ENCODE data around the gene RNF112.

RNF112 gene

GRCh38 chr17:19372439-19372838 is 38.6 kb upstream of the RNF112 start:
- Histone ChIP-seq H3K4me2 (ENCODE audit: low read length) (no peak overlapping the region), H4K8ac (ENCODE audit: low read depth, low read length) (no peak overlapping the region), H2AK5ac (ENCODE audit: low read length) (no peak overlapping the region), H3K79me2 (ENCODE audit: control insufficient read depth, insufficient read depth, low read length, poor library complexity) (peaks cover under 1% of the 10 kb centered on the region), H2AFZ (ENCODE audit: insufficient read depth, low read length, poor library complexity) (no peak overlapping the region), H4K91ac (ENCODE audit: low read depth, low read length) (no peak overlapping the region), H3K18ac (ENCODE audit: low read length) (no peak overlapping the region), H3K4me3 (ENCODE audit: low read depth, low read length) (no peak overlapping the region), H2BK12ac (ENCODE audit: low read length) (no peak overlapping the region), H3K23ac (ENCODE audit: low read length) (no peak overlapping the region), H3K27me3 (ENCODE audit: insufficient read depth, low read length) (no peaks in the 10 kb centered on the region), H4K12ac (ENCODE audit: low read depth, low read length) (no peak overlapping the region), H3K4ac (ENCODE audit: low read depth, low read length) (no peak overlapping the region), H3K9me3 (ENCODE audit: insufficient read depth, low read depth, low read length) (peaks cover 4% of the 10 kb centered on the region), H3K27ac (ENCODE audit: low read depth, low read length) (no peak overlapping the region), H3K4me1 (ENCODE audit: control insufficient read depth in 1 of 2, insufficient read depth in 2 of 2, low read length in 2 of 2) (peaks cover 0 to 6% of the 10 kb centered on the region in 2 experiments), H3K36me3 (ENCODE audit: control insufficient read depth in 1 of 2, insufficient read depth in 2 of 2, low read length in 2 of 2) (no peaks in the 10 kb centered on the region), H3K79me1 (ENCODE audit: low read length) (peaks cover under 1% of the 10 kb centered on the region), H3K9ac (ENCODE audit: low read length) (no peak overlapping the region), H2BK5ac (ENCODE audit: low read depth, low read length, poor library complexity) (no peak overlapping the region), H2BK120ac (ENCODE audit: insufficient read depth, low read length, poor library complexity) (no peak overlapping the region), H3K14ac (ENCODE audit: low read length) (no peak overlapping the region)
- no peak for DNase-seq
- WGBS (ENCODE audit: extremely low coverage, insufficient coverage, insufficient read length), result no CpG with 5 or more reads among the region's 12 CpGs

- H3K79me2 ChIP-seq (ENCODE audit: control insufficient read depth, insufficient read depth, low read length, poor library complexity), result peaks cover 2% of the 10 kb centered on the region
- no CpG with 5 or more reads among the region's 8 CpGs for WGBS (ENCODE audit: extremely low coverage, insufficient coverage, insufficient read length)
Measured at GRCh38 chr17:19372866-19373504, 38.0 kb upstream of the RNF112 start.

GRCh38 chr17:19374136-19374535 is 36.9 kb upstream of the RNF112 start:
- no peak overlapping the region for H3K14ac ChIP-seq (ENCODE audit: low read length)
- H4K91ac ChIP-seq (ENCODE audit: low read depth, low read length), result no peak overlapping the region
- H2AFZ ChIP-seq (ENCODE audit: insufficient read depth, low read length, poor library complexity), result no peak overlapping the region
- H2BK12ac ChIP-seq (ENCODE audit: low read length), result no peak overlapping the region
- no peak overlapping the region for H3K4me3 ChIP-seq (ENCODE audit: low read depth, low read length)
- H3K4ac ChIP-seq (ENCODE audit: low read depth, low read length), result no peak overlapping the region
- H3K36me3 ChIP-seq (ENCODE audit: control insufficient read depth in 1 of 2, insufficient read depth in 2 of 2, low read length in 2 of 2), result peaks cover 0 to 1% of the 10 kb centered on the region in 2 experiments
- peaks cover 3 to 9% of the 10 kb centered on the region in 2 experiments for H3K4me1 ChIP-seq (ENCODE audit: control insufficient read depth in 1 of 2, insufficient read depth in 2 of 2, low read length in 2 of 2)
- H2BK5ac ChIP-seq (ENCODE audit: low read depth, low read length, poor library complexity), result no peak overlapping the region
- H3K79me1 ChIP-seq (ENCODE audit: low read length), result peaks cover 6% of the 10 kb centered on the region
- no CpG with 5 or more reads among the region's 5 CpGs for WGBS (ENCODE audit: extremely low coverage, insufficient coverage, insufficient read length)
- no peak overlapping the region for H3K18ac ChIP-seq (ENCODE audit: low read length)
- H3K9ac ChIP-seq (ENCODE audit: low read length), result no peak overlapping the region
- H3K79me2 ChIP-seq (ENCODE audit: control insufficient read depth, insufficient read depth, low read length, poor library complexity), result peaks cover 9% of the 10 kb centered on the region
- no peak overlapping the region for H4K8ac ChIP-seq (ENCODE audit: low read depth, low read length)
- DNase-seq, result no peak
- H3K9me3 ChIP-seq (ENCODE audit: insufficient read depth, low read depth, low read length), result peaks cover 4% of the 10 kb centered on the region
- no peaks in the 10 kb centered on the region for H3K27me3 ChIP-seq (ENCODE audit: insufficient read depth, low read length)
- H3K23ac ChIP-seq (ENCODE audit: low read length), result no peak overlapping the region
- no peak overlapping the region for H2AK5ac ChIP-seq (ENCODE audit: low read length)
- H2BK120ac ChIP-seq (ENCODE audit: insufficient read depth, low read length, poor library complexity), result no peak overlapping the region
- no peak overlapping the region for H3K4me2 ChIP-seq (ENCODE audit: low read length)
- H4K12ac ChIP-seq (ENCODE audit: low read depth, low read length), result no peak overlapping the region
- H3K27ac ChIP-seq (ENCODE audit: low read depth, low read length), result no peak overlapping the region

More at GRCh38 chr17:19372866-19373504, 38.0 kb upstream of the RNF112 start:
- peaks cover 6% of the 10 kb centered on the region for H3K79me1 ChIP-seq (ENCODE audit: low read length)
- no peak overlapping the region for H3K4me3 ChIP-seq (ENCODE audit: low read depth, low read length)
- no peak overlapping the region for H3K27ac ChIP-seq (ENCODE audit: low read depth, low read length)
- no peak overlapping the region for H4K8ac ChIP-seq (ENCODE audit: low read depth, low read length)
- no peak overlapping the region for H3K18ac ChIP-seq (ENCODE audit: low read length)
- no peak overlapping the region for H3K9ac ChIP-seq (ENCODE audit: low read length)
- no peak overlapping the region for H4K12ac ChIP-seq (ENCODE audit: low read depth, low read length)
- peaks cover 0 to 6% of the 10 kb centered on the region in 2 experiments for H3K4me1 ChIP-seq (ENCODE audit: control insufficient read depth in 1 of 2, insufficient read depth in 2 of 2, low read length in 2 of 2)
- H2AK5ac ChIP-seq (ENCODE audit: low read length), result no peak overlapping the region
- no peak overlapping the region for H2BK120ac ChIP-seq (ENCODE audit: insufficient read depth, low read length, poor library complexity)
- no peak overlapping the region for H3K23ac ChIP-seq (ENCODE audit: low read length)
- no peak overlapping the region for H2BK5ac ChIP-seq (ENCODE audit: low read depth, low read length, poor library complexity)
- no peak overlapping the region for H3K4ac ChIP-seq (ENCODE audit: low read depth, low read length)
- no peaks in the 10 kb centered on the region for H3K36me3 ChIP-seq (ENCODE audit: control insufficient read depth in 1 of 2, insufficient read depth in 2 of 2, low read length in 2 of 2)
- H3K14ac ChIP-seq (ENCODE audit: low read length), result no peak overlapping the region
- no peak for DNase-seq
- no peak overlapping the region for H2BK12ac ChIP-seq (ENCODE audit: low read length)
- no peaks in the 10 kb centered on the region for H3K27me3 ChIP-seq (ENCODE audit: insufficient read depth, low read length)
- no peak overlapping the region for H2AFZ ChIP-seq (ENCODE audit: insufficient read depth, low read length, poor library complexity)
- peaks cover 4% of the 10 kb centered on the region for H3K9me3 ChIP-seq (ENCODE audit: insufficient read depth, low read depth, low read length)
- no peak overlapping the region for H3K4me2 ChIP-seq (ENCODE audit: low read length)
- H4K91ac ChIP-seq (ENCODE audit: low read depth, low read length), result no peak overlapping the region

GRCh38 chr17:19375732-19376131 is 35.3 kb upstream of the RNF112 start:
- H2BK12ac ChIP-seq (ENCODE audit: low read length), result no peak overlapping the region

More at GRCh38 chr17:19375732-19376131, 35.3 kb upstream of the RNF112 start:
- no peak overlapping the region for H3K27ac ChIP-seq (ENCODE audit: low read depth, low read length)
- no peak overlapping the region for H3K4me3 ChIP-seq (ENCODE audit: low read depth, low read length)
- H4K8ac ChIP-seq (ENCODE audit: low read depth, low read length), result no peak overlapping the region
- no peak overlapping the region for H3K18ac ChIP-seq (ENCODE audit: low read length)
- no peak overlapping the region for H4K12ac ChIP-seq (ENCODE audit: low read depth, low read length)
- H3K27me3 ChIP-seq (ENCODE audit: insufficient read depth, low read length), result no peaks in the 10 kb centered on the region
- H4K91ac ChIP-seq (ENCODE audit: low read depth, low read length), result no peak overlapping the region
- H2AK5ac ChIP-seq (ENCODE audit: low read length), result no peak overlapping the region
- no peak overlapping the region for H3K4me2 ChIP-seq (ENCODE audit: low read length)
- no peak overlapping the region for H3K4ac ChIP-seq (ENCODE audit: low read depth, low read length)
- H3K36me3 ChIP-seq (ENCODE audit: control insufficient read depth in 1 of 2, insufficient read depth in 2 of 2, low read length in 2 of 2), result peaks cover 9 to 15% of the 10 kb centered on the region in 2 experiments
- H3K9ac ChIP-seq (ENCODE audit: low read length), result no peak overlapping the region
- H3K79me2 ChIP-seq (ENCODE audit: control insufficient read depth, insufficient read depth, low read length, poor library complexity), result peaks cover 9% of the 10 kb centered on the region
- no peak overlapping the region for H2BK120ac ChIP-seq (ENCODE audit: insufficient read depth, low read length, poor library complexity)
- H2AFZ ChIP-seq (ENCODE audit: insufficient read depth, low read length, poor library complexity), result no peak overlapping the region
- DNase-seq, result no peak
- no CpG with 5 or more reads among the region's 1 CpG for WGBS (ENCODE audit: extremely low coverage, insufficient coverage, insufficient read length)
- H3K9me3 ChIP-seq (ENCODE audit: insufficient read depth, low read depth, low read length), result peaks cover 4% of the 10 kb centered on the region
- H2BK5ac ChIP-seq (ENCODE audit: low read depth, low read length, poor library complexity), result no peak overlapping the region
- no peak overlapping the region for H3K14ac ChIP-seq (ENCODE audit: low read length)
- peaks cover 7% of the 10 kb centered on the region in 2 experiments for H3K4me1 ChIP-seq (ENCODE audit: control insufficient read depth in 1 of 2, insufficient read depth in 2 of 2, low read length in 2 of 2)
- H3K23ac ChIP-seq (ENCODE audit: low read length), result no peak overlapping the region
- H3K79me1 ChIP-seq (ENCODE audit: low read length), result peaks cover 6% of the 10 kb centered on the region
